ENCODE data around the gene ZBTB5. TPM values are rescaled to one million over a fixed set of nuclear protein-coding genes. Genes with fewer than 3 reads are reported as not detected.

The ZBTB5 gene
- total RNA-seq, 6 experiments from 2014 or later: 4.3 to 6.6 (median 5.5) TPM

DNA sequence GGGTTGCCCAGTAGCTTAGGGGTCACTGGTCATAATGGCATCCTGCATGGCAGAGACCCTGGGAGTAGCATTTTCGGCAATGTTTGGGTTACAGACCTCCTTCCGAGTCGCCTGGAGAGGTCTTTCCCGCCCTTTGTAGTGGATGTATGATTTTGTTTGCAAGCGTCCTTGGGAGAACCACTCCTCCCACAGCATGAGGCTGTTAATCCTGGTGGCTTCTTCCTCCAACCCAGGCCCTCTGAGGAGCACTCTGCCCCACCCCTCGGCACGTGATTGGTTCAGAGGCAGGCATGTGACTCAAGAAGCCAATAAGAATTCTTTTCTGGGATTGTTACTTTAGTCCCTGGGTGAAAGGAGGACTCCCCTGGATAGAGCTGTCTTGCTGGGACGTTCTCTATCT lies 73.0 kb downstream of the ZBTB5 start:
- H3K27ac ChIP-seq: no peak overlapping the region
- TF ChIP-seq, protein P1, sequence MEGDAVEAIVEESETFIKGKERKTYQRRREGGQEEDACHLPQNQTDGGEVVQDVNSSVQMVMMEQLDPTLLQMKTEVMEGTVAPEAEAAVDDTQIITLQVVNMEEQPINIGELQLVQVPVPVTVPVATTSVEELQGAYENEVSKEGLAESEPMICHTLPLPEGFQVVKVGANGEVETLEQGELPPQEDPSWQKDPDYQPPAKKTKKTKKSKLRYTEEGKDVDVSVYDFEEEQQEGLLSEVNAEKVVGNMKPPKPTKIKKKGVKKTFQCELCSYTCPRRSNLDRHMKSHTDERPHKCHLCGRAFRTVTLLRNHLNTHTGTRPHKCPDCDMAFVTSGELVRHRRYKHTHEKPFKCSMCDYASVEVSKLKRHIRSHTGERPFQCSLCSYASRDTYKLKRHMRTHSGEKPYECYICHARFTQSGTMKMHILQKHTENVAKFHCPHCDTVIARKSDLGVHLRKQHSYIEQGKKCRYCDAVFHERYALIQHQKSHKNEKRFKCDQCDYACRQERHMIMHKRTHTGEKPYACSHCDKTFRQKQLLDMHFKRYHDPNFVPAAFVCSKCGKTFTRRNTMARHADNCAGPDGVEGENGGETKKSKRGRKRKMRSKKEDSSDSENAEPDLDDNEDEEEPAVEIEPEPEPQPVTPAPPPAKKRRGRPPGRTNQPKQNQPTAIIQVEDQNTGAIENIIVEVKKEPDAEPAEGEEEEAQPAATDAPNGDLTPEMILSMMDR (IDR thresholded peaks at IDR 0.05): no peak
- TF ChIP-seq POLR2A (IDR thresholded peaks at IDR 0.05): no peak
- no peaks in the 10 kb centered on the region for H3K4me1 ChIP-seq
- DNase-seq (no peak), ATAC-seq (no peak)
- no peak overlapping the region for H3K4me3 ChIP-seq
- H3K36me3 ChIP-seq: no peaks in the 10 kb centered on the region
- H3K9me3 ChIP-seq: no peaks in the 10 kb centered on the region
- intact Hi-C loops (cut with DNase I): no loop called here
- WGBS (ENCODE audit: insufficient coverage, low coverage, low lambda C conversion rate, missing lambda C conversion rate): 76% methylated on average over 6 of the region's 8 CpGs
- H3K27me3 ChIP-seq: no peaks in the 10 kb centered on the region

DNA sequence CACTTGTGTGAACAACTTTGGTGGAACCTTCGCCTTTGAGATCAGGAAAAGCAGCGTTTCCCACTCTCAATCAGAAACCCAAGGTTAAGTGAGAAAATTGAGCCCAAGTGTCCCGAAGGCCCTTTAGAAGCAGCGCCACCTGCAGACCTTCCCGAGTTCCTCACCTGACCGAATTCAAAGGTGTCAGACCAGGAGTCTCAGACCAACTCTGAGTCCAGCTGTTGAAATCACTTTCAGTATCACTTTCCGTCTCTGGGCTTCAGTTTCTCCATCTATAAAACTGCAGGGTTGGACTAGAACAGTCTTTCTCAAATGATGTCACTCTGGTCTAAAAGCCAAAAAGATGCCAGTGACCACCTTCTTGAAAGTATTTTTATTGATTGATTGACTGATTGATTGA lies 74.5 kb downstream of the ZBTB5 start:
- H3K36me3 ChIP-seq: no peaks in the 10 kb centered on the region
- ATAC-seq (peak; percentile 62 to 78 (median 71)), DNase-seq (no peak)
- no peak overlapping the region for H3K4me3 ChIP-seq
- no peak overlapping the region for H3K27ac ChIP-seq
- H3K9me3 ChIP-seq: no peaks in the 10 kb centered on the region
- no peaks in the 10 kb centered on the region for H3K4me1 ChIP-seq
- no peaks in the 10 kb centered on the region for H3K27me3 ChIP-seq
- WGBS (ENCODE audit: insufficient coverage, low coverage, low lambda C conversion rate, missing lambda C conversion rate): 30% methylated on average over 7 of the region's 7 CpGs
- intact Hi-C loops (cut with DNase I): no loop called here
- TF ChIP-seq, protein P1 (IDR thresholded peaks at IDR 0.05): peak; percentile 22 to 50 (median 36)
- TF ChIP-seq POLR2A (IDR thresholded peaks at IDR 0.05): no peak

Other genes with a start within 250 kb of the ZBTB5 start
- gene GRHPR, start 42.8 kb downstream of the ZBTB5 start, total RNA-seq: 100 to 1,000 TPM; 159 to 424 (median 359) TPM
- 10 to 100 TPM; 11.7 to 18.1 (median 14.4) TPM for gene POLR1E, start 20.5 kb upstream of the ZBTB5 start, total RNA-seq
- 1 to 10 TPM; 2.5 to 5.9 (median 4.0) TPM for gene FBXO10, start 110.9 kb upstream of the ZBTB5 start, total RNA-seq
- gene TOMM5, start 127.1 kb upstream of the ZBTB5 start, total RNA-seq: 10 to 100 TPM; 30.9 to 58.9 (median 32.9) TPM
- gene FRMPD1, start 185.5 kb upstream of the ZBTB5 start, total RNA-seq: under 1 TPM; 0.10 to 0.74 (median 0.51) TPM